T-helper 22 cell (primary cell): ENCODE measurements around the gene CISD2.
A peak's percentile ranks its signal among the peaks of the same experiment; 100 is the strongest.
"Not testable (repeated sequence)": the region's sequence is repeated elsewhere in the genome, so short reads cannot be mapped to it uniquely, and the experiment has no call there.

Experiments
- DNase-seq: peaks from one replicate; pipeline ENCODE4 v3.0.0-alpha.2; 2020; ENCODE audit warnings: low read depth

The CISD2 gene

GRCh38 chr4:102868781-102869568, at the start of gene CISD2:
Gene CISD2, plus strand, starts transcription at chr4:102868992. Its CDS starts 93 bp downstream, at chr4:102869085.
- DNase-seq: peak; percentile 85

GRCh38 chr4:102819100-102819499, 49.7 kb upstream of the CISD2 start:
- not testable (repeated sequence) for DNase-seq

- peak; percentile 15 for DNase-seq
Observed at GRCh38 chr4:102819588-102820365, 49.0 kb upstream of the CISD2 start.

- no peak for DNase-seq
Observed at GRCh38 chr4:102823464-102823863, 45.3 kb upstream of the CISD2 start.

- no peak for DNase-seq
Observed at GRCh38 chr4:102823897-102824296, 44.9 kb upstream of the CISD2 start.

- no peak for DNase-seq
Observed at GRCh38 chr4:102824398-102824797, 44.4 kb upstream of the CISD2 start.

- DNase-seq: no peak
Observed at GRCh38 chr4:102825261-102826091, 43.3 kb upstream of the CISD2 start.

GRCh38 chr4:102826105-102826889, 42.5 kb upstream of the CISD2 start:
- no peak for DNase-seq

- peak; percentile 89 for DNase-seq
Observed at GRCh38 chr4:102826890-102827673, 41.7 kb upstream of the CISD2 start, which contains the start of gene UBE2D3. Gene UBE2D3, minus strand, starts transcription at chr4:102827551. Its CDS starts 1,043 bp downstream, at chr4:102826508.

GRCh38 chr4:102827674-102828496, 40.9 kb upstream of the CISD2 start:
- DNase-seq: peak; percentile 100

GRCh38 chr4:102828497-102828808, 40.3 kb upstream of the CISD2 start:
- DNase-seq: no peak

GRCh38 chr4:102829803-102830202, 39.0 kb upstream of the CISD2 start:
- DNase-seq: no peak

- DNase-seq: no peak
Observed at GRCh38 chr4:102832105-102832504, 36.7 kb upstream of the CISD2 start.

GRCh38 chr4:102832667-102833066, 36.1 kb upstream of the CISD2 start:
- DNase-seq: no peak

GRCh38 chr4:102836596-102836995, 32.2 kb upstream of the CISD2 start:
- no peak for DNase-seq

GRCh38 chr4:102842367-102842766, 26.4 kb upstream of the CISD2 start:
- DNase-seq: no peak

GRCh38 chr4:102843273-102843672, 25.5 kb upstream of the CISD2 start:
- no peak for DNase-seq

- DNase-seq: no peak
Observed at GRCh38 chr4:102843938-102844337, 24.9 kb upstream of the CISD2 start.

GRCh38 chr4:102847687-102848086, 21.1 kb upstream of the CISD2 start:
- no peak for DNase-seq

- no peak for DNase-seq
Observed at GRCh38 chr4:102849579-102850104, 19.1 kb upstream of the CISD2 start.
